Activated CD8-positive, alpha-beta T cell treated with anti-CD3 and anti-CD28 coated beads for 36 hours (primary cell): ENCODE data around the gene NCBP2L. TPM values are rescaled to one million over a fixed set of nuclear protein-coding genes. Genes with fewer than 3 reads are reported as not detected.

Source experiments
- ATAC-seq: fragments of 200-7000 bp; cut with Tn5 transposase; one replicate; pipeline ENCODE4 v1.10.0; 2021; ENCODE audit warnings: mild to moderate bottlenecking, moderate library complexity
- CTCF ChIA-PET: fragments of 350-600 bp; sonication (Branson Sonifier 250); formaldehyde crosslinking; loops from one replicate; lab custom pipeline; 2021; ENCODE audit warnings: antibody characterized with exemption; lab: Charles Lee
- POLR2A ChIA-PET: fragments of 350-600 bp; sonication (Branson Sonifier 250); formaldehyde crosslinking; loops from one replicate; lab custom pipeline; 2021; ENCODE audit warnings: antibody characterized with exemption; lab: Charles Lee
- DNase-seq: peaks from one replicate; pipeline ENCODE4 v3.0.0-alpha.2; 2020
- H3K27ac Mint-ChIP-seq: one replicate; pipeline ENCODE4 v1.8.0; 2021; ENCODE audit warnings: mild to moderate bottlenecking, mixed read lengths
- H3K27me3 Mint-ChIP-seq: one replicate; pipeline ENCODE4 v1.8.0; 2021; ENCODE audit warnings: mixed read lengths
- H3K36me3 Mint-ChIP-seq: one replicate; pipeline ENCODE4 v1.8.0; 2021; ENCODE audit warnings: low read depth, mixed read lengths
- H3K4me1 Mint-ChIP-seq: one replicate; pipeline ENCODE4 v1.8.0; 2021; ENCODE audit warnings: low read depth, mixed read lengths
- H3K4me3 Mint-ChIP-seq: one replicate; pipeline ENCODE4 v1.8.0; 2021; ENCODE audit warnings: mild to moderate bottlenecking, moderate library complexity, mixed read lengths
- H3K9me3 Mint-ChIP-seq: one replicate; pipeline ENCODE4 v1.8.0; 2021; ENCODE audit warnings: mixed read lengths
- CTCF ChIP-seq: fragments of 200-600 bp; IDR thresholded peaks from one replicate; pipeline ENCODE4 v1.8.0; 2022; ENCODE audit warnings: antibody characterized with exemption, mild to moderate bottlenecking
- intact Hi-C: fragments of 100-400 bp; cut with micrococcal nuclease; formaldehyde crosslinking; loops from one replicate; pipeline ENCODE4 v1.10.0; 2022
- total RNA-seq, 2 experiments: library from RNA; stranded (reverse); gene quantifications; one replicate each; pipeline ENCODE4 v1.2.3, GENCODE V29; 2021

Gene NCBP2L
- total RNA-seq, 2 experiments from 2014 or later = not detected

- no peaks in the 10 kb centered on the region for H3K9me3 Mint-ChIP-seq
- TF ChIP-seq CTCF = no peak
- H3K4me3 Mint-ChIP-seq = no peak overlapping the region
- no peak for ATAC-seq
- H3K27ac Mint-ChIP-seq = no peak overlapping the region
- intact Hi-C loops = no loop called here
- no peak for DNase-seq
- ChIA-PET CTCF (no interaction called here), POLR2A (no interaction called here)
- no peaks in the 10 kb centered on the region for H3K36me3 Mint-ChIP-seq
- H3K27me3 Mint-ChIP-seq = no peaks in the 10 kb centered on the region
- peaks cover 14% of the 10 kb centered on the region for H3K4me1 Mint-ChIP-seq
Observed at GRCh38 chrX:107755721-107756120, 21.8 kb upstream of the NCBP2L start.

- intact Hi-C loops = no loop called here
- Mint-ChIP-seq H3K36me3 (no peaks in the 10 kb centered on the region), H3K27me3 (no peaks in the 10 kb centered on the region), H3K9me3 (no peaks in the 10 kb centered on the region), H3K4me1 (peaks cover 14% of the 10 kb centered on the region), H3K4me3 (no peak overlapping the region), H3K27ac (no peak overlapping the region)
- no peak for TF ChIP-seq CTCF
- ATAC-seq (no peak), DNase-seq (no peak)
- ChIA-PET POLR2A (interaction anchor here (0.6 to 0.8 kb wide), 2 partner anchors 9 to 75 kb away, joined by 3 to 4 read pairs; no protein-coding TSS in a partner anchor), CTCF (interaction anchor here (0.6 to 2.6 kb wide), 2 partner anchors 18 to 98 kb away, joined by 4 to 11 read pairs; partner anchors contain the start of gene NCBP2L)
Observed at GRCh38 chrX:107758231-107758766, 19.2 kb upstream of the NCBP2L start.

- Mint-ChIP-seq H3K36me3 (no peaks in the 10 kb centered on the region), H3K9me3 (no peaks in the 10 kb centered on the region), H3K27ac (no peak overlapping the region), H3K4me1 (peaks cover 11% of the 10 kb centered on the region), H3K4me3 (no peak overlapping the region), H3K27me3 (no peaks in the 10 kb centered on the region)
- no peak for TF ChIP-seq CTCF
- DNase-seq (no peak), ATAC-seq (no peak)
- POLR2A ChIA-PET = no interaction called here
- intact Hi-C loops = no loop called here
- CTCF ChIA-PET = interaction anchor here (1.3 to 2.6 kb wide), 3 partner anchors 16 to 88 kb away, joined by 4 to 11 read pairs (median 4); partner anchors contain the start of gene NCBP2L
Observed at GRCh38 chrX:107760304-107761077, 17.0 kb upstream of the NCBP2L start.

- no peak for DNase-seq
- POLR2A ChIA-PET = no interaction called here
- Mint-ChIP-seq H3K9me3 (no peaks in the 10 kb centered on the region), H3K27me3 (no peaks in the 10 kb centered on the region), H3K4me3 (no peak overlapping the region), H3K4me1 (no peaks in the 10 kb centered on the region), H3K36me3 (no peaks in the 10 kb centered on the region), H3K27ac (no peak overlapping the region)
- TF ChIP-seq CTCF = no peak
- CTCF ChIA-PET = interaction anchor here (0.9 to 1.3 kb wide), 4 partner anchors 90 to 130 kb away, joined by 3 to 4 read pairs (median 3); no protein-coding TSS in a partner anchor
- intact Hi-C loops = no loop called here
- no peak for ATAC-seq
Observed at GRCh38 chrX:107763647-107764046, 13.9 kb upstream of the NCBP2L start.
